Measurements from ENCODE around the gene NOL6.
"Not testable (repeated sequence)": the region's sequence is repeated elsewhere in the genome, so short reads cannot be mapped to it uniquely, and the experiment has no call there.

DNA sequence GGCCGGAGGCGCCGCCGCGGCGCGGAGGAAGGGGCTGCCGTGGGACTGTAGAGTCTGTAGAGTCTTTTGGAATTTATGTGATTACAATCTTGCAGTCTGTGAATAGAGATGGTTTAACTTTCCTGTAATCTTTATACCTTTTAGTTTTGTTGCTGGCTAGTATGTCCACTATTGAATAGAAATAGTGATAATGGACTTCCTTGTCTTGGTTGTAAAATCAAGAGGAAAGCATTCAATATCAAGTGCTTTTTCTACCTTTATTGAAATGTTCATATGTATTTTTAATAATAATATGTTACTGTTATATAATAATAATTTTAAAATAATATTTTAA, 37.4 kb upstream of the NOL6 start:
- TF ChIP-seq, protein P1, sequence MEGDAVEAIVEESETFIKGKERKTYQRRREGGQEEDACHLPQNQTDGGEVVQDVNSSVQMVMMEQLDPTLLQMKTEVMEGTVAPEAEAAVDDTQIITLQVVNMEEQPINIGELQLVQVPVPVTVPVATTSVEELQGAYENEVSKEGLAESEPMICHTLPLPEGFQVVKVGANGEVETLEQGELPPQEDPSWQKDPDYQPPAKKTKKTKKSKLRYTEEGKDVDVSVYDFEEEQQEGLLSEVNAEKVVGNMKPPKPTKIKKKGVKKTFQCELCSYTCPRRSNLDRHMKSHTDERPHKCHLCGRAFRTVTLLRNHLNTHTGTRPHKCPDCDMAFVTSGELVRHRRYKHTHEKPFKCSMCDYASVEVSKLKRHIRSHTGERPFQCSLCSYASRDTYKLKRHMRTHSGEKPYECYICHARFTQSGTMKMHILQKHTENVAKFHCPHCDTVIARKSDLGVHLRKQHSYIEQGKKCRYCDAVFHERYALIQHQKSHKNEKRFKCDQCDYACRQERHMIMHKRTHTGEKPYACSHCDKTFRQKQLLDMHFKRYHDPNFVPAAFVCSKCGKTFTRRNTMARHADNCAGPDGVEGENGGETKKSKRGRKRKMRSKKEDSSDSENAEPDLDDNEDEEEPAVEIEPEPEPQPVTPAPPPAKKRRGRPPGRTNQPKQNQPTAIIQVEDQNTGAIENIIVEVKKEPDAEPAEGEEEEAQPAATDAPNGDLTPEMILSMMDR (IDR thresholded peaks at IDR 0.05; ENCODE audit: low read length) = not testable (repeated sequence)
- not testable (repeated sequence) for TF ChIP-seq EZH2 (optimal IDR thresholded peaks at IDR 0.05; ENCODE audit: low read depth, low read length)
